ENCODE data around the gene EXPH5. TPM values are rescaled to one million over a fixed set of nuclear protein-coding genes. Genes with fewer than 3 reads are reported as not detected.

EXPH5 gene
- total RNA-seq, 2 experiments from 2014 or later = 1.9 to 2.1 TPM

- no peaks in the 10 kb centered on the region for H3K4me1 Mint-ChIP-seq (ENCODE audit: low read depth)
- peaks cover 52% of the 10 kb centered on the region for H3K36me3 Mint-ChIP-seq (ENCODE audit: low read depth)
- no peak overlapping the region for H3K27ac Mint-ChIP-seq
- ATAC-seq (no peak), DNase-seq (no peak)
- ChIA-PET CTCF (no interaction called here), POLR2A (no interaction called here)
- H3K4me3 Mint-ChIP-seq = no peak overlapping the region
- no peaks in the 10 kb centered on the region for H3K27me3 Mint-ChIP-seq (ENCODE audit: low read depth)
- H3K9me3 Mint-ChIP-seq (ENCODE audit: insufficient read depth) = no peaks in the 10 kb centered on the region
Measured at GRCh38 chr11:108483163-108483562, 110.4 kb downstream of the EXPH5 start.

- Mint-ChIP-seq H3K4me1 (ENCODE audit: low read depth) (no peaks in the 10 kb centered on the region), H3K27me3 (ENCODE audit: low read depth) (no peaks in the 10 kb centered on the region), H3K27ac (no peak overlapping the region), H3K9me3 (ENCODE audit: insufficient read depth) (no peaks in the 10 kb centered on the region), H3K4me3 (no peak overlapping the region), H3K36me3 (ENCODE audit: low read depth) (peaks cover 36% of the 10 kb centered on the region)
- ChIA-PET POLR2A (no interaction called here), CTCF (no interaction called here)
- DNase-seq (no peak), ATAC-seq (no peak)
Measured at GRCh38 chr11:108474664-108475463, 118.7 kb downstream of the EXPH5 start.

GRCh38 chr11:108472681-108473080 is 120.9 kb downstream of the EXPH5 start:
- ATAC-seq = no peak
- Mint-ChIP-seq H3K4me3 (no peak overlapping the region), H3K27me3 (ENCODE audit: low read depth) (no peaks in the 10 kb centered on the region), H3K9me3 (ENCODE audit: insufficient read depth) (no peaks in the 10 kb centered on the region), H3K27ac (no peak overlapping the region), H3K36me3 (ENCODE audit: low read depth) (peaks cover 32% of the 10 kb centered on the region), H3K4me1 (ENCODE audit: low read depth) (peaks cover 6% of the 10 kb centered on the region)
- DNase-seq = no peak
- ChIA-PET CTCF (no interaction called here), POLR2A (no interaction called here)

- no peak for DNase-seq
- no peak for ATAC-seq
- Mint-ChIP-seq H3K27me3 (ENCODE audit: low read depth) (no peaks in the 10 kb centered on the region), H3K4me1 (ENCODE audit: low read depth) (peaks cover 18% of the 10 kb centered on the region), H3K36me3 (ENCODE audit: low read depth) (peaks cover 7% of the 10 kb centered on the region), H3K27ac (peak overlapping the region; percentile 72), H3K4me3 (no peak overlapping the region), H3K9me3 (ENCODE audit: insufficient read depth) (no peaks in the 10 kb centered on the region)
- ChIA-PET POLR2A (interaction anchor here (0.9 to 3.1 kb wide), 2 partner anchors 29 to 245 kb away, joined by 3 to 16 read pairs; partner anchors contain the start of gene POGLUT3), CTCF (no interaction called here)
Measured at GRCh38 chr11:108468478-108468864, 125.1 kb downstream of the EXPH5 start.

GRCh38 chr11:108467091-108467823 is 126.3 kb downstream of the EXPH5 start, which contains the start of gene C11orf65:
TSS of gene C11orf65 (minus strand) at chr11:108467529. CDS start at chr11:108461559, 5,970 bp downstream.
- DNase-seq (peak; percentile 97), ATAC-seq (peak; percentile 99)
- Mint-ChIP-seq H3K27me3 (ENCODE audit: low read depth) (no peaks in the 10 kb centered on the region), H3K9me3 (ENCODE audit: insufficient read depth) (no peaks in the 10 kb centered on the region), H3K27ac (peak within 1 kb of the TSS; percentile 100), H3K4me3 (peak within 1 kb of the TSS; percentile 97), H3K4me1 (ENCODE audit: low read depth) (peaks cover 18% of the 10 kb centered on the region), H3K36me3 (ENCODE audit: low read depth) (peaks cover 6% of the 10 kb centered on the region)
- ChIA-PET CTCF (interaction anchor here (1.5 kb wide), 1 partner anchor 458 kb away, joined by 4 read pairs; the partner anchor contains the start of gene CUL5), POLR2A (interaction anchor here (0.8 to 3.1 kb wide), 3 partner anchors 18 to 244 kb away, joined by 3 to 16 read pairs (median 3); partner anchors contain the start of gene POGLUT3)

- ATAC-seq (no peak), DNase-seq (no peak)
- ChIA-PET CTCF (interaction anchor here (1.5 kb wide), 1 partner anchor 457 kb away, joined by 4 read pairs; the partner anchor contains the start of gene CUL5), POLR2A (interaction anchor here (3.1 kb wide), 1 partner anchor 31 kb away, joined by 16 read pairs; the partner anchor contains the start of gene POGLUT3)
- no peaks in the 10 kb centered on the region for H3K27me3 Mint-ChIP-seq (ENCODE audit: low read depth)
- H3K36me3 Mint-ChIP-seq (ENCODE audit: low read depth) = peaks cover 5% of the 10 kb centered on the region
- H3K27ac Mint-ChIP-seq = peak overlapping the region; percentile 100
- peaks cover 18% of the 10 kb centered on the region for H3K4me1 Mint-ChIP-seq (ENCODE audit: low read depth)
- peak overlapping the region; percentile 97 for H3K4me3 Mint-ChIP-seq
- H3K9me3 Mint-ChIP-seq (ENCODE audit: insufficient read depth) = no peaks in the 10 kb centered on the region
Measured at GRCh38 chr11:108466405-108466804, 127.2 kb downstream of the EXPH5 start.

Other genes starting within 250 kb of the EXPH5 start
- under 1 TPM; 0.74 to 0.83 TPM for gene C11orf65, start 126.2 kb downstream of the EXPH5 start, total RNA-seq
- gene POGLUT3, start 95.4 kb downstream of the EXPH5 start, total RNA-seq = 10 to 100 TPM; 27.6 to 31.5 TPM
- 10 to 100 TPM; 26.3 to 31.6 TPM for gene DDX10, start 71.3 kb upstream of the EXPH5 start, total RNA-seq

Data from activated CD8-positive, alpha-beta T cell treated with anti-CD3 and anti-CD28 coated beads, Interleukin-2, amount 10 ng/mL, durations not matched to agents 7 days and 5 days (primary cell).